HL-60/S4 treated with phorbol 12-myristate 13-acetate at 8.2 ng/mL for 4 days and 3 days (cell line): ENCODE measurements around the gene ABCA4.

Experiments
- in situ Hi-C: fragments of 300-500 bp; cut with MboI; formaldehyde crosslinking; loops from 2 replicates; pipeline ENCODE4 v1.15.0; 2022; ENCODE audit warnings: low sequenced_read_pairs

Gene ABCA4

DNA sequence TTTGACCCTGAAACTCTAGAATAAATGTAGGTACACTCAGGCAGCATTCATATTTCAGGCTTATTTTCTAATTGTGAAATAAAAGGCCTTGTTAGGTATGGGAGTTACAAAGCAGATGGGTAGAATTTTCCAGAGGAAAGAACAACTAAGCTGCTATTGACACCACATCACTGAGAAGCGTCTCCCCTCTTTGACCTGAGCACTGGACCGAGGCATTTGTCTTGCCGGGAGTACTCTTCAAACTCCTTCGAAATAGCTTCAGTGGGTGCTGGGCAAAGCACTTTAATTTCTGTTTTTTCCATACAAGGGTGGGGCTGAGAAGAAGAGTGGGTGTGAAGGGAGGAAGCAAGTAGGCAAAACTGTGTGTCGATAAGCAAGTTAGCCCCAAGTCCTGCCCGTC lies 36.4 kb downstream of the ABCA4 start:
- in situ Hi-C loops = no loop called here

DNA sequence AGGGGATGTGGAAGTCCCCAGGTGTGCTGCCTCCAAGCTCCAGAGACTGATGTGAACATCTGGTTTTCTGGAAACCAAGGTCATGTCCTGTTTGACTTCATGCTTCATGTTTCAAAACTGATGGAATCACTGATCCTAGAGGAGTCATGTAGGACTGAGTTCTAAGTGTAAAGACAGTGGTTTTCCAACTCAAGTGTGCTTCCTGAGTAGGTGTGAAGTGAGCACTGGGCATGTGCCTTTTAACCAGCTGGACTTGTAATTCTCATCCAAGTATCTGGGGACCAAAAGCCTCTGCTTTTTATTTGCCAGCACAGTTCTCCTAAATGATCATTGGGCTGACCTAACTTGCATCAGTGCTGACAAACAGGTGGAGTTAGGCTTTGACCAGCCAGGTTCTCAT lies 36.9 kb downstream of the ABCA4 start:
- in situ Hi-C loops = no loop called here

DNA sequence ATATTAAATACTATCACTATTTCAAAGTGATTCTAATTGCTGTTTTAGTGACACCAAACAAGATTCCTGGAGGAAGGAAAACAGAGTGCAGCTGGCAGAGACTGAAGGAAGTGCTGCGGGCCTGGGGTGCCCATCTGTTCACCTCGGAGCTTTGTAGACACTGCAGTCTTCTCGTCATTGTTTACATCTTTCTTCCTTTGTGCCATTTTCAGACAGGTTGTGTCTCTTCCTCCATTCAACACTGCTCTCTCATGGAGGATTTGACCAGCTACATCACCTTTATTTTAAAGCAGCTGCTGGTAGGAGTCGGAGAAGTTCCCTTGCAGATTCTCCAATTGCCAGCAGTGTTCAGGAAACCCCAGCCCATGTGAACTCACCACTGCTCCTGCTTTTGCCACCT lies 37.3 kb downstream of the ABCA4 start:
- in situ Hi-C loops = no loop called here

DNA sequence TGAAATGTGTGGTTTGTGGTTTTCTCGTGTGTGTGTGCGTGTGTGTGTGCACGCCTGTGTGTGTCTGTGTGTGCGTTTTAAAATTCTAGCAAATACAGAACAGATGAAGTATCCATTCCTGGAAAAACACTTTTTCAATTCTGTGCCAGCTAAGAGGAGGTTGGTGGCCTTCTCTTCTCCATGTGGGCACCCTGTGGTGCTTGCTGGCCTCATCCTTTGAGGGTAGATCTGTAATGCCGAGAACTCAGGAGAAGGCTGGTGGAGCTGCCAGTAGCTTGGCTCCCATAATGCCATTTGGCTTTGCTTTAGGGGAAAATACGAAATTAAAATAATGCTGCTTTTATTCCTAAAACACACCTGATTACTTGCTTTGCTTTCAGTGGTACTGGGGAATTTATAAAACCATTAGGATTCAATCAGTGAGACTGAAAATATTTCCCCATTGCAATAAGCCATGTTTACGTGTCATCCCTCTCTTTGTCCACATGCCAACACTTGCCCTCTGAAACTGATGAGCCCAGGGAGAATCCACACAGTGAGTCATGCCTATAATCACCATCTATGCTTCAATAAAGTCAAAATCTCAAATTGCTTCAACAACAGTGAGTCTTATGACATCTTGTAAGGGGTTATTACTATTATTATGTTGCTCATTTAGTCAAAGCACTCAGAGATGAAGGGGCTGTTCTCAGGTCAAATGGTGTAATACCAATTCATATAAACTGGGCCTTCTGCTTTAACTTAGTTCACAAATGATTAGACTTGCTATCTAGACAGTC lies 39.2 kb downstream of the ABCA4 start:
- in situ Hi-C loops = no loop called here

DNA sequence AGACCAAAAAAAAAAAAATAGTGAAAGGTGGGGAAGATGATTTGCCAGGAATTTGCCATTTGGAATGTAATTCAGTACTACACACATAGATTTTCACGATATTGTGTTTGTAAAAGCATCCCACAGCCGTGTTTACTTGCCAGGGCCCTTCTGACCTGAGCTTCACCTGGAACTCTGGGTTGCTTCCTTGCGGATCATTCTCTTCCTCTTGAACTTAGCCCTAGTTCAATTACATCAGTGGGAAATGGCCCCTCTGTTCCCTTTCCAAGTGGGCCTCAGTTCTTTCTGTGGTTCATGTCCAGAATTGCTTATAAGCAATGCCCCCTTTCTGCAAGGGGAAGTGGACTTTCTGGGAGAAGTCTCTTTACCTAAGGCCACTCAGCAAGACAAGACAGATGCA lies 41.0 kb downstream of the ABCA4 start:
- in situ Hi-C loops = no loop called here

DNA sequence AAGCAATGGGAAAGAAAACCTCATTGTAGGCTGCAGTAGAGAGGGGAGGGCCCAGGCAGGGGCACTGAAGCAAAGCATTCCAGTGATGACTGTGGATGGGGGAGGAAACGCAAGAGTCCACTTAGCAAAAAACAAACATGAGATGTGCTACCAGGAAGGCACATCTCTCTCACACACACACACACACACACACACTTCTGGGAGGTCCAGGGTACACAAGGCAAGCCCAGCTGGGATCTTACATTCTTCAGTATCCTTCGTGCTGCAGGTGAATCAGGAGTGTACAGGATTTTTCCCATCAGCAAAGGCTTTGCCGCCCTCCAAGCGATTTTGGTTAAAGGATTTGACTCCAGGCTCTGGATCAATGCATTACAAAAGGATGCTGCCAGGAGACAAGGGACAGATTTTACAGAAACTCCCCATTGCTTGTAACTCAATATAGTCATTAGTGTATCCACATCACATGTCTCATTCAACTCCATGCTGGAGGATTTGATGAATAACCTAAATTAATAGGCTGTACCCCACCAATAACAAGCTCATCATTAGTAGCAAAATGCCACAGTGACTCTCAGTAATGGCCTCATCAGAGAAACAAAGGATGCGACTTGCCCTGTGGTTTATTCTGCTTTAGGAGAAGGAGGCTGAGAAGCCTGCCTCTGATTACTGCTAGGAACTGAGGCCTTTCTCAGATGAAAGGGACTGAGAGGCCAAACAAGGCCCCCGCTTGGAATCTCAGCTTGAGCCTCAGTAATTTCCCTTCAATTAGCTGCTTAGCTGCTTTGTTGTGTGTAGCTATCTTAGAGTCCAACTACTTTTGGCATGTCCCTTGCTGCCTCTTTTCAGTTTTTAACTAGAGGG lies 41.6 kb downstream of the ABCA4 start:
- in situ Hi-C loops = no loop called here

DNA sequence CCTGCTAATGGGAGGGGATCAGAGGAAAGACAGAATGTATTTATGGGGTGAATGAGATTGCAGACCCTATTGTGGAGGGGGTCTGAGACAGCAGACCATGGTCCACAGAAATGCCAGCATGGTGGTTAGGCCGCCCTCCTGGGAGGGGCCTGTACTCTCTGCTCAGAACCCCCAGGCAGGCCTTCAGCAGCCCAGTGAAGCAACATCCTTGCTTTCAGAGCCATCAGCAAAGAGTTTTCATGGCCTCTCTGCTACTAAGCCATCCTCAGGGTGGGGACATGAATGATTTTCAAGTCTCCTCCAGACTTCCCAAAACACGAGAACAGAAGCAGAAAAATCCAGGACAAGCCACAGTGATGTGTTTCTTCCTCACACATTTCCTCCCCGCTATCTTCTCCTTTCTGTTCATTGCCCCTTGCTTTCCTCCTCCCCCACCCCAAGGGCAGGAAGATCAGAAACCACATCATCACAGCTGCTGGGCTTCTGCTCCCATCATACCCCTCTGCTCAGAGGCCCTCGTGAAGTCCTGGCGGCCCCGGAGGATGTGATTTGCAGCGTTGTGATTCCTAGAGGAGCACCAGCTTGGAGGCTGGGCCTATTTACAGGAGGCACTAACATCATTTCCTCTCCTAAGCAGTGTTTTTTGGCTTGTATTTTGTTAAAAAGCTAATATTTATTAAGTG lies 48.0 kb downstream of the ABCA4 start:
- in situ Hi-C loops = loop anchor here (25.0 kb wide), 2 partner anchors 389 to 739 kb away; partner anchors contain the start of gene SLC44A3

DNA sequence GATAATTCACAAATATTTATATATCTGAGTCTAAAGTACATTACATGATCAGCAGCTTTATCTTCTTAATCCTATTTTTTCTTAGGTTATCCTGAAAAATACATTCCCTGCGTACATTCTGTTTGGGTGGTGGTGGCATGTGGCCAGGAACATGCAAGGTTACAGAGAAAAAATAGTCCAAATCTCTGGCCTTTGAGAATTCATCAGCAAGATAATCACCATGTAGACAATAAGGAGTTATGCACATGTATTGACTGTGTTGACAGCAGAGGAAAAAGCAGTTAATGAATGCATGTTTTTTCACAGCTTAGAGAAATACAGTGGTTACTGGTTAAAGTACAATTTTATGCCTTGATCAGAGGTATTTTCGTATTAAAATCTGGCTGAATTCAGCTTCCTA lies 49.0 kb downstream of the ABCA4 start:
- in situ Hi-C loops = loop anchor here (25.0 kb wide), 2 partner anchors 390 to 740 kb away; partner anchors contain the start of gene SLC44A3

DNA sequence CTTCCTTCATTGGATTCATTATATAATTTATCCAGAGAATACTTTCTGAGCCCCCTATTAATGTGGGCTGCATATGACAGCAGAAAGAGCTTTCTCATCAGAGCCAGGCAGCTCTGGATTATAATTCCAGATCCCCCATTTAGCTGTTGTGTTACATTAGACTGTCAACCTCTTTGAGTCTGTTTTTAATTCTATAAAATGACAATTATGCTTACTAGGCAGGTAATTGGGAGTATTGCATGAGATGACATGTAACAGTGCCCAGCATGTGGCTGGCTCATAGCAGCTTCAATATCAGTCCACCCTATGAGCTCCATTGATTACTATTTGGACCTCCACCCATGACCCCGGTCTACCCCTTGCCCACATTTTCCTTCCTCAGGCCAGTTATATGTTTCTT lies 49.6 kb downstream of the ABCA4 start:
- in situ Hi-C loops = loop anchor here (25.0 kb wide), 2 partner anchors 391 to 741 kb away; partner anchors contain the start of gene SLC44A3

DNA sequence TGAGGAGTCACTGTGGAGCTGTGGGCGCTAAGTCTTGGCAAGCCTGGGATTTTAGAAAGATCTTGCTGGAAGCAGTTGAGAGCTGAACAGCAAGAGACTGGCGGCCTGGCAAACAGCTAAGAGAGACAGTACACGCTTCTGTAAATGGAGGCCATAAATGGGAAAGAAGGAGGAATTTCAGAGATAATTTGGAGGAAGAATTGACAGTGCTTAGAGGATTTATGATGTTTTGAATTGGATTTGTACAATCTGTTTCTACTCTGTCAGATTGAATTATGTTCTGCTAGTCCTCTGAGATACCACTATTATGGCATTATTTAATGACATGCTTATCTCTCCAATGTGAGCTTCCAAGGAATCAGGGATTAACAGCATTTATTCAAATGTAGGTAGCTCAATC lies 50.1 kb downstream of the ABCA4 start:
- in situ Hi-C loops = loop anchor here (25.0 kb wide), 2 partner anchors 391 to 741 kb away; partner anchors contain the start of gene SLC44A3

DNA sequence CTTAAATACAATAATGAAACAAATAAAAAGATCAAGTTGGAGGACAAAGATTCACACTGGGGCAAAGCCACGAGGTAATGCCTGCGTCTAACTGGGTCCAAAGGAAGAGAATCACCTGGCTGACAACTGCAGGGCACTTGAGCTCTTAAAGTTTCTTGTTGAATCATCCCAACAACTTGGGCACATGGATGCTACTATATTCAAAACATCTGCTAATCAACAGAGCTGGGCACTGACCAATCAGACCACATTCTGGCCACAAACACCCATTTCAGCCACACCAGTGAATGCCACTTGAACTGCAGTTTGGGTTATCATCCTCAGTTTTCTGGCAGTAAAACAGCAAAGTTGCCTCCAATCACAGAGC lies 51.0 kb downstream of the ABCA4 start:
- in situ Hi-C loops = loop anchor here (25.0 kb wide), 2 partner anchors 392 to 742 kb away; partner anchors contain the start of gene SLC44A3

DNA sequence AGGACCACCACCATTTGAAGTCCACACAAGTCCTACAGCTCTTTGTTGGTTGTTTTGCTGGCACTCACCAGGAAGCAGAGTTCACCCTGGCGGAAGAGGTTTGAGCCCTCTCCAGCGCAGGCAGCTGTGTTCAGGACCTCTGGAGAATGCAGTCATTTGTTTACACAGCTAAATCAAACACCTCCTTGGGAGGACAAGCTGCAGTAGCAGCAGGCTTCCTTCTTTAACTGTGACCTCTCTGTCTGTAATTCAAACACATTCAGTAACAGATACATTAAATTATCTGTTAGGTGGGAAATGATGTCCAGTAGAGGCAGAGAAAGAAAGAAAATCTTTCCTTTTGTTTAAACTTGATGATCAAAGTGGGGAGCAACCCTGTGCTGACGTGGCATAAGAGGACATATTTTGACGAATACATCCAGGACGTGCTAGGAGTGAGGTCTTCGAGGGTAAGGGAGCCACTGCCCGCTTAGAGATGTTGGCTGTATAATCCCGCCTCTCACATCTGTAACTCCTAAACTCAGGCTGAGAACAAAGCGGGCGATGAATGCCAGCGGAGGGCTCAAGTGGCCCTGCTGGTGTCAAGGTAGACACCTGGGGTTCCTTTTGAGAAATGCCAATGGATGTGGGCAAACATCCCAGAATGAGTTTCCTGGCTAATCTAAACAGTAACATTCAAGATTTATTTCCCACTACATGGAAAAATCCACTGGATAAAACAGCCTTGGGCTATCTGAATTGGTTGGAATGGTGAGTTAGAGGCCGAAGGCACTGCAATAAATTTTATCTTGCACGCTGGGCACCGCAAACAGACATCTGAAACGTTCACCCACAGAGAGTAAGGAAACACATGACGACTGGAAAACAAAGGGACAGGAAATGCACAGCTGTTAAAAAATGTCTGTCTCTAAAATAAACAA lies 51.7 kb downstream of the ABCA4 start:
- in situ Hi-C loops = loop anchor here (25.0 kb wide), 2 partner anchors 393 to 743 kb away; partner anchors contain the start of gene SLC44A3

DNA sequence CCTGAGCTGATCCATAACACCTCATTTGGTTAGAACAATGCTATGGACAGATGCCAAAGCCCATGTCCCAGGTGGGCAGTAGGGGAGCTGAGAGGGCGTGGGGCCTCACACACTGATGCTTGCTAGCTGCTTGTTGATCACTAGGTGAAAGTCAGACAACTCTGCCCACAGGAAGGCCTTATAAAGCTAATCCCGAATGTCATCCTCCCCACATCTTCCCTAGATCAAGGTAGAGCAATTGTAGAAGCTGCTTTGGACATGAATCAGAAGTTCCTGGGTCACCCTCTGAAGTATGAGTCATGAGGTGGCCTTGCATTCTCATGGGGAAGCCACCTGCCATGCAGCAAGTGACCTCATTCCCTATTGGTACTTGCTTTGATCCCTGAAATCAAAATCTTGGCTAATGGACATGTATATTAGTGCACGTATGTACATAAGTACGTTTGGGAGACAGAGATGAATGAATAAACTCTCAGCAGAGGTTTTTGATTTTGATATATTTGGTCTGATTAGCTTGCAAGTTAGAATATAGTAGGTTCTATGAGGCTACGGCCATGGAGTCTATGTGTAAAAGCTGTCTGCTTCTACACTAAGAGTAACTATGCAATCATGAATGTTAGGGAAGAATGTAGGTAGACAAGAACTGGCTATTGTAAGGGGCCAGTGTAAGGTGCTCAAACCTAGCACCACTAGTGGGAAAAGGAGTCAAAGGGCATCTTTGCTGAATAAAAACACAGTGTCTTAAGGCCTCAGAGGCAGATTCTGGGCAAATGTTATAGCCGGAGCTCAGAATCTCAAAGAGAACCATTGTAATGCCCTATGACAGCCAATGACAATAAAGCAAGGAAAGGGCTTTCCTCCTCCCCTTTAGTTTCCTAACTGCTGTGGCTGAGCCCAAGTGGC lies 52.6 kb downstream of the ABCA4 start:
- in situ Hi-C loops = loop anchor here (25.0 kb wide), 2 partner anchors 394 to 744 kb away; partner anchors contain the start of gene SLC44A3

DNA sequence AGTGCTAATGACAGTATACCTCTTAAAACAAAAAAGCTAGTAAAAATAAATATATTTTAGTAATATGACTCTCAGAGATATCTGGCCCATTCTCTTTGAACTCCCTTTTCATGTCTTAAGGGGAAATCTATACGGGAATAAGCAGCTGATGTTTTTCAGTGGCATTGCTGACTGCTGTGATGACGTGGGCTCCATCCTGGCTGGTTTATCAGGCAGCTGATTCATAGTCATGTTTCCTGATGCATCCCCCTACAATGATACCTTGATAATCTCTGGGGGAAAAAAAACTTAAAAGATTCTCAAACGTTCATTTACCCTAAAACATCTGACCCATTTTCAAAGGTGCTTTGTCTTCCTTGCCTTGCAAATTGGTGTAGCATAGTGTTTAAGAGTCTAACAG lies 53.8 kb downstream of the ABCA4 start:
- in situ Hi-C loops = loop anchor here (25.0 kb wide), 2 partner anchors 395 to 745 kb away; partner anchors contain the start of gene SLC44A3

DNA sequence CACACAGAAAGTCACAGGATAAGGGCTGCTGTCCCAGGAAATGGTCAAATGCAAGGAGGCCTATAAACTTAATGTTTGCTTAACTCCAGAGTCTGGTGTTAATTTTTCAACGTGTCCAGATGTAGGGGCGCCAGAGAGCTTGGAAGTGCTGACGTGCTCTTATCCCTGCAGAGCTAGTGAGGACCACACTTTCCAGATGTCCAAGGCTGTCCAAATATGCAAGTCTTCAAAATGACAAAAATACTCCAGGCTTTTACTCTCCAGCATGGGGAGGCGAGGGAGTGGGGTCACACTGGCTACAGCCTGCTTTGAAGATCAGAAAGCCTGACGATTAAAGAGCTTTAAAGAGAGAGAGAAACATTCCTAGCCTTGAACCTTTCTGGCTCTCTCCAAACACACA lies 57.6 kb downstream of the ABCA4 start:
- in situ Hi-C loops = loop anchor here (25.0 kb wide), 2 partner anchors 399 to 749 kb away; partner anchors contain the start of gene SLC44A3

DNA sequence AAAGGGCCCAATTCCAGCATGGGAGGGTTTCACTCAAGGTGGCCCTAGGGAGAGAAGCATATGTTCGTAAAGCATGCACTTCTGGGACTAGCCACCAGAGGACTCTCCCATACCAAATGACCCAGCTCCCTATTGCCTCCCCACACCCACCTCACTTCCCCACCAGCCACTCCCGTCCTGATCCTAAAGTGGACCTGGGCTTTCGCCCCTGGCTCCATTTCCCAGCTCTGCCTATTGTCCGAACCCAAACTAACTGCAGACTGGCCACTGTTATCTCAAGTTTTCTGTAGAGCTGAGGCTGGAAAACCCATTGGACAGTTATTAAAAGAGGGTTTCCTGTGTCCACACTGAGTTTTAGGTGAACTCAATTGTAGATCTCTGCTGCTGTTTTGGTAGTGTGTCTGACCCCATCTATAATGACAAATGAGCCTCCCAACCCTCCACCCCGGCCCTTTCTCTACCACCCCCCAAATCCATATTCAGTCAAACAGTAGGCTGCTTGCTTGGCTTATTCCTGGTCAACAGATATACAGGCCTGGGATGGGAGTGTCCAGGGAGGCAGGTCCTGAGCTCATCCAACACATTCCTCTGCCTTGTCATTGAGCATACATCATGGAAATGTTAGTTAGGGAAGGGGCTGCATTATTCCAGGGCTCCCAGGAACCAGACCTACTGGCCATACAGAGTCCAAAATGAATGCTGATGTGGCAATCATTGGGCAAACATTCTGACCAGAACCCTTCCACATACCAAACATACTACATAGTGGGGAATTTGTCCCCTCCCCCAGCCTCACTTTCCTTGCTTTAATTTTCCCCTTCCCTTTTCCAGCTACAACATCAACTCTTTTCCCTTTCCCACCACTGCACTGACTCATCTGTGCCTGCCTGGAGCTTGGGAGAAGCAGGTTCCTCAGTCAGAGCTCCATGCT lies 59.2 kb downstream of the ABCA4 start:
- in situ Hi-C loops = loop anchor here (25.0 kb wide), 2 partner anchors 401 to 751 kb away; partner anchors contain the start of gene SLC44A3

DNA sequence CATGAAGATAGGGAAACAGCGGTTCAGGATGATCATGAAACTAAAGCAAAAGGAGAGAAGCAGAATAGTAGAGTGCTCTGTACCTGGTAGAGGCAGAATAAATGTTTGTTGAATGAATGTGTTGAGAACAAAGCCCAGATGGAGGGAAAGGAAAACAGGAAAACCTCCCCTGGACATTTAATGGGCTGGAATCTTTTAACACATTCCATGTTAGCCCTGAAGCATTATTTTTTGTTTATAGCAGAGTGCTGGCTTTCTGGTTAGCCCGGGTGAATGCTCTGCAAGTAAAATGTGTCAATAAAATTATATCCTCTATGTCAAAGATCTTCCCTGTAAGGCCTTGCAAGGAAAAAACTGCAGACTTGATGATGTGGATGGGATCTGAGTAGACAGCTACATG lies 60.2 kb downstream of the ABCA4 start:
- in situ Hi-C loops = loop anchor here (25.0 kb wide), 2 partner anchors 402 to 752 kb away; partner anchors contain the start of gene SLC44A3
